Left forelimb (tissue), 1 donor: ENCODE measurements around the gene HERC4.

ENCODE experiments used
- DNase-seq: peaks from one replicate; pipeline ENCODE4 v3.0.0-alpha.2; 2018; ENCODE audit warnings: low spot score

Gene HERC4

GRCh38 chr10:68074775-68075549 lies at the start of gene HERC4:
HERC4 (minus strand) TSS chr10:68075283; CDS start chr10:68073108, 2,175 bp downstream.
- peak; percentile 99 for DNase-seq

GRCh38 chr10:68124718-68125117 lies 49.6 kb upstream of the HERC4 start:
- DNase-seq = no peak

GRCh38 chr10:68121852-68122251 lies 46.8 kb upstream of the HERC4 start:
- no peak for DNase-seq

- DNase-seq = no peak
Measured at GRCh38 chr10:68121020-68121743, 46.1 kb upstream of the HERC4 start.

GRCh38 chr10:68118657-68119056 lies 43.6 kb upstream of the HERC4 start:
- no peak for DNase-seq

- DNase-seq = no peak
Measured at GRCh38 chr10:68112837-68113236, 37.8 kb upstream of the HERC4 start.

- DNase-seq = no peak
Measured at GRCh38 chr10:68111584-68111983, 36.5 kb upstream of the HERC4 start.

- DNase-seq = no peak
Measured at GRCh38 chr10:68110027-68110426, 34.9 kb upstream of the HERC4 start.

- no peak for DNase-seq
Measured at GRCh38 chr10:68109331-68109730, 34.2 kb upstream of the HERC4 start, which contains the start of gene MYPN. MYPN (plus strand) TSS chr10:68109488; CDS start chr10:68121439, 11,951 bp downstream.

- DNase-seq = no peak
Measured at GRCh38 chr10:68108653-68109052, 33.6 kb upstream of the HERC4 start.

- no peak for DNase-seq
Measured at GRCh38 chr10:68108051-68108450, 33.0 kb upstream of the HERC4 start.

GRCh38 chr10:68107651-68108050 lies 32.6 kb upstream of the HERC4 start:
- DNase-seq = no peak

GRCh38 chr10:68106656-68107055 lies 31.6 kb upstream of the HERC4 start:
- DNase-seq = no peak

- DNase-seq = no peak
Measured at GRCh38 chr10:68105820-68106219, 30.7 kb upstream of the HERC4 start.

GRCh38 chr10:68103901-68104300 lies 28.8 kb upstream of the HERC4 start:
- no peak for DNase-seq

GRCh38 chr10:68103261-68103878 lies 28.3 kb upstream of the HERC4 start:
- no peak for DNase-seq

GRCh38 chr10:68101066-68101465 lies 26.0 kb upstream of the HERC4 start:
- no peak for DNase-seq

- no peak for DNase-seq
Measured at GRCh38 chr10:68099736-68100135, 24.7 kb upstream of the HERC4 start.

GRCh38 chr10:68096913-68097516 lies 21.9 kb upstream of the HERC4 start:
- DNase-seq = no peak

GRCh38 chr10:68095153-68095552 lies 20.1 kb upstream of the HERC4 start:
- no peak for DNase-seq

- no peak for DNase-seq
Measured at GRCh38 chr10:68092512-68092911, 17.4 kb upstream of the HERC4 start.

GRCh38 chr10:68090586-68090985 lies 15.5 kb upstream of the HERC4 start:
- no peak for DNase-seq
